H1 (cell line): ENCODE results near the gene ALOX15. TPM values are rescaled to one million over a fixed set of nuclear protein-coding genes. Genes with fewer than 3 reads are reported as not detected.

Experiments used
- CTCF ChIA-PET: fragments of 300-600 bp; sonication (Branson Sonifier 250); formaldehyde crosslinking; loops from one replicate; lab custom pipeline; 2021; ENCODE audit not compliant: partially characterized antibody; lab: Charles Lee
- POLR2A ChIA-PET: fragments of 300-600 bp; sonication (Branson Sonifier 250); formaldehyde crosslinking; loops from one replicate; lab custom pipeline; 2021; ENCODE audit warnings: inconsistent platforms; ENCODE audit not compliant: partially characterized antibody; lab: Charles Lee
- DNase-seq, 2 experiments: peaks; one replicate each; pipeline versions ENCODE4 v3.0.0 to v3.0.0-alpha.2; 2010 to 2022; ENCODE audit warnings: low spot score in 2 of 2, low read depth in 1 of 2, mixed read lengths in 1 of 2
- FAIRE-seq: peaks from 2 replicates; lab custom pipeline; 2011; peaks lifted over from hg19 to GRCh38; lab: Jason Lieb, UNC
- H2AFZ ChIP-seq: 2 replicates; pipeline ENCODE4 v1.8.1; 2012; ENCODE audit warnings: low read length, inconsistent platforms
- H2AK5ac ChIP-seq: 2 replicates; pipeline ENCODE4 v1.6.1; 2013; ENCODE audit warnings: low read depth, low read length
- H2BK120ac ChIP-seq: replicated peaks from 2 replicates; pipeline ENCODE3; 2013; ENCODE audit warnings: low read depth, low read length, inconsistent platforms
- H2BK12ac ChIP-seq: 2 replicates; pipeline ENCODE4 v1.6.1; 2013; ENCODE audit warnings: low read depth, low read length
- H2BK15ac ChIP-seq: 2 replicates; pipeline ENCODE4 v1.6.1; 2013; ENCODE audit warnings: low read length
- H2BK20ac ChIP-seq: 2 replicates; pipeline ENCODE4 v1.6.1; 2013; ENCODE audit warnings: low read length
- H2BK5ac ChIP-seq: 2 replicates; pipeline ENCODE4 v1.6.1; 2013; ENCODE audit warnings: low read depth, low read length
- H3K14ac ChIP-seq: 2 replicates; pipeline ENCODE4 v1.6.1; 2013; ENCODE audit warnings: inconsistent platforms; ENCODE audit not compliant: insufficient read length
- H3K18ac ChIP-seq: 2 replicates; pipeline ENCODE4 v1.6.1; 2013; ENCODE audit warnings: low read length; ENCODE audit errors: extremely low read depth
- H3K23ac ChIP-seq: 2 replicates; pipeline ENCODE4 v1.6.1; 2013; ENCODE audit warnings: inconsistent platforms; ENCODE audit not compliant: insufficient read length
- H3K23me2 ChIP-seq: 2 replicates; pipeline ENCODE4 v1.6.1; 2013; ENCODE audit warnings: low read depth, low read length
- H3K27ac ChIP-seq: 2 replicates; pipeline ENCODE4 v1.6.1; 2011; ENCODE audit warnings: low read depth, low read length, inconsistent platforms
- H3K27me3 ChIP-seq, 4 experiments: replicated peaks in 1 of 4; 1 replicate in 1 of 4; 2 replicates in 3 of 4; pipeline versions ENCODE4 v1.6.1 to v1.8.1; 2011 to 2013; ENCODE audit warnings: low read length in 3 of 4, mild to moderate bottlenecking in 3 of 4, inconsistent platforms in 2 of 4, mixed read lengths in 2 of 4, moderate library complexity in 1 of 4; ENCODE audit not compliant: control insufficient read depth in 3 of 4, insufficient read depth in 3 of 4; ENCODE audit errors: extremely low read depth in 1 of 4
- H3K36me3 ChIP-seq, 4 experiments: 2 replicates each; pipeline versions ENCODE4 v1.6.1 to v1.8.1; 2011 to 2013; ENCODE audit warnings: mild to moderate bottlenecking in 4 of 4, low read length in 3 of 4, moderate library complexity in 2 of 4, control low read depth in 1 of 4, inconsistent platforms in 1 of 4; ENCODE audit not compliant: insufficient read depth in 4 of 4, control insufficient read depth in 2 of 4
- H3K4ac ChIP-seq: replicated peaks from 2 replicates; pipeline ENCODE3; 2013; ENCODE audit warnings: low read length, low read depth, mixed read lengths, inconsistent platforms; ENCODE audit not compliant: insufficient read length
- H3K4me1 ChIP-seq, 4 experiments: replicated peaks in 1 of 4; 1 replicate in 1 of 4; 2 replicates in 3 of 4; pipeline versions ENCODE4 v1.6.1 to v1.8.1; 2011 to 2013; ENCODE audit warnings: low read length in 3 of 4, inconsistent platforms in 2 of 4, mixed read lengths in 1 of 4; ENCODE audit not compliant: insufficient read depth in 4 of 4, control insufficient read depth in 3 of 4
- H3K4me2 ChIP-seq, 2 experiments: 2 replicates each; pipeline versions ENCODE4 v1.6.1 to v1.8.1; 2011 to 2013; ENCODE audit warnings: low read depth in 2 of 2, low read length in 2 of 2, control low read depth in 1 of 2, inconsistent platforms in 1 of 2, mild to moderate bottlenecking in 1 of 2; ENCODE audit not compliant: insufficient read depth in 1 of 2
- H3K4me3 ChIP-seq, 4 experiments: fragments of 200-600, 300-600 bp in 1 of 4; sonication (generic), shearing (Covaris generic), sonication (Bioruptor Twin) in 1 of 4; 2 replicates each; pipeline versions ENCODE4 v1.5.1 to v1.8.1; 2011 to 2016; ENCODE audit warnings: low read length in 4 of 4, low read depth in 3 of 4, control low read depth in 2 of 4, inconsistent platforms in 2 of 4, mild to moderate bottlenecking in 2 of 4, mixed read lengths in 1 of 4, moderate library complexity in 1 of 4; ENCODE audit not compliant: insufficient read depth in 2 of 4; ENCODE audit errors: extremely low read depth in 1 of 4
- H3K56ac ChIP-seq: replicated peaks from 2 replicates; pipeline ENCODE3; 2013; ENCODE audit warnings: low read depth, mild to moderate bottlenecking, mixed read lengths, low read length, inconsistent platforms; ENCODE audit not compliant: insufficient read length
- H3K79me1 ChIP-seq: 2 replicates; pipeline ENCODE4 v1.6.1; 2013; ENCODE audit warnings: low read depth, low read length, control low read depth
- H3K79me2 ChIP-seq, 2 experiments: 2 replicates each; pipeline versions ENCODE4 v1.6.1 to v1.8.1; 2012 to 2013; ENCODE audit warnings: low read length in 2 of 2, mild to moderate bottlenecking in 2 of 2, inconsistent platforms in 1 of 2; ENCODE audit not compliant: insufficient read depth in 2 of 2, control insufficient read depth in 1 of 2
- H3K9ac ChIP-seq, 4 experiments: replicated peaks in 1 of 4; 1 replicate in 1 of 4; 2 replicates in 3 of 4; pipeline versions ENCODE4 v1.6.1 to v1.8.1; 2011 to 2013; ENCODE audit warnings: low read depth in 3 of 4, low read length in 3 of 4, control low read depth in 2 of 4, mild to moderate bottlenecking in 2 of 4, moderate library complexity in 2 of 4, inconsistent platforms in 1 of 4; ENCODE audit errors: extremely low read depth in 1 of 4
- H3K9me3 ChIP-seq, 2 experiments: 2 replicates each; pipeline versions ENCODE4 v1.6.1 to v1.8.1; 2012 to 2013; ENCODE audit warnings: mild to moderate bottlenecking in 2 of 2, moderate library complexity in 2 of 2, control low read depth in 1 of 2, inconsistent platforms in 1 of 2, low read depth in 1 of 2, low read length in 1 of 2, mixed read lengths in 1 of 2; ENCODE audit not compliant: insufficient read depth in 2 of 2
- H4K20me1 ChIP-seq, 2 experiments: replicated peaks in 1 of 2; 2 replicates each; pipeline versions ENCODE3 to v1.8.1; 2011 to 2013; ENCODE audit warnings: inconsistent platforms in 2 of 2, low read length in 2 of 2, mild to moderate bottlenecking in 1 of 2; ENCODE audit not compliant: insufficient read depth in 2 of 2, control insufficient read depth in 1 of 2
- H4K5ac ChIP-seq: 2 replicates; pipeline ENCODE4 v1.6.1; 2013; ENCODE audit warnings: low read length, low read depth, mixed read lengths, inconsistent platforms; ENCODE audit not compliant: insufficient read length
- H4K8ac ChIP-seq: 2 replicates; pipeline ENCODE4 v1.8.0; 2013; ENCODE audit warnings: mild to moderate bottlenecking, moderate library complexity, low read length, inconsistent platforms; ENCODE audit not compliant: insufficient read depth; ENCODE audit errors: extremely low read depth
- H4K91ac ChIP-seq: replicated peaks from 2 replicates; pipeline ENCODE3; 2013; ENCODE audit warnings: low read length, mixed read lengths, inconsistent platforms; ENCODE audit not compliant: insufficient read length
- CBX5 ChIP-seq: fragments of 300-800, 300-1000 bp; sonication (generic); IDR thresholded peaks from 2 replicates; pipeline ENCODE4 v1.7.1; 2016; ENCODE audit warnings: antibody characterized with exemption, low read length, low read depth
- WGBS, 2 experiments: shearing (Covaris generic) in 1 of 2; methylation state at CpG; one replicate each; pipeline versions ENCODE4 v1.1.6 to v1.1.7; 2013 to 2015; ENCODE audit warnings: low lambda C conversion rate in 2 of 2, mixed read lengths in 2 of 2, inconsistent platforms in 1 of 2, low coverage in 1 of 2, missing lambda C conversion rate in 1 of 2; ENCODE audit not compliant: insufficient replicate concordance in 2 of 2, insufficient coverage in 1 of 2, insufficient read length in 1 of 2; ENCODE audit errors: extremely low coverage in 1 of 2, missing lambda C conversion rate in 1 of 2; 5-methylcytosine and 5-hydroxymethylcytosine counted together
- polyA plus RNA-seq, 7 experiments: library from polyadenylated mRNA; depleted of rRNA in 3 of 7; stranded (reverse) in 5 of 7; unstranded in 2 of 7; fragments of >200 nt in 5 of 7; fragments of 200-250 nt in 2 of 7; gene quantifications; 1 replicate in 5 of 7; 2 replicates in 1 of 7; 4 replicates in 1 of 7; pipeline versions ENCODE4 v1.2.1 to v1.2.3, GENCODE V29; 2011 to 2013; ENCODE audit warnings: missing spikeins in 2 of 7, mixed read lengths in 2 of 7
- total RNA-seq: library from RNA; stranded (reverse); fragmentation: NEBNext Ultra II Directional; extraction: Animal tissue kit (Norgen Biotek cat#: 25700); gene quantifications from 2 replicates; pipeline ENCODE4 v1.2.1, GENCODE V29; 2021

ALOX15 gene
- total and polyA plus RNA-seq, 2 of the 8 experiments (the other 6 are each of a cell fraction or from before 2014, with no cell fraction given), result 1.5 to 1.7 TPM

- ChIA-PET POLR2A (interaction anchor here (0.8 to 1.1 kb wide), 2 partner anchors 9 to 12 kb away, joined by 3 to 4 read pairs; no protein-coding TSS in a partner anchor), CTCF (no interaction called here)
- Histone ChIP-seq H3K4ac (no peak overlapping the region), H4K5ac (no peak overlapping the region), H3K56ac (no peak overlapping the region), H3K23ac (no peak overlapping the region), H4K20me1 (no peaks in the 10 kb centered on the region), H2AFZ (no peak overlapping the region), H3K14ac (no peak overlapping the region), H2BK120ac (no peak overlapping the region), H4K8ac (no peak overlapping the region), H3K79me1 (no peaks in the 10 kb centered on the region), H2BK15ac (no peak overlapping the region), H3K9me3 (no peaks in the 10 kb centered on the region), H2BK5ac (no peak overlapping the region), H3K79me2 (no peaks in the 10 kb centered on the region), H3K27me3 (no peaks in the 10 kb centered on the region), H3K36me3 (no peaks in the 10 kb centered on the region), H3K18ac (no peak overlapping the region), H3K9ac (no peak overlapping the region), H3K4me3 (no peak overlapping the region), H2BK12ac (no peak overlapping the region), H3K4me1 (no peaks in the 10 kb centered on the region; a peak in 1 of 7 replicates), H3K27ac (no peak overlapping the region), H4K91ac (no peak overlapping the region), H2BK20ac (no peak overlapping the region), H3K4me2 (no peak overlapping the region), H2AK5ac (no peak overlapping the region), H3K23me2 (no peaks in the 10 kb centered on the region)
- TF ChIP-seq CBX5, result no peak
- no peak for DNase-seq
- WGBS, 2 experiments, result 73% methylated on average over 6 of the region's 6 CpGs; no CpG with 5 or more reads in 1 of the 2 experiments
- FAIRE-seq, result no peak
Observed at GRCh38 chr17:4658478-4659305, 17.2 kb upstream of the ALOX15 start.
